DOHH2 (cell line): ENCODE results near the gene U2AF2.

Experiments
- H3F3A ChIP-seq: fragments of 200-600 bp; sonication (generic), shearing (Covaris generic); 2 replicates; pipeline ENCODE4 v1.6.0; 2016; ENCODE audit warnings: antibody characterized with exemption, mild to moderate bottlenecking; ENCODE audit not compliant: control insufficient read depth, insufficient read depth
- H3K27ac ChIP-seq: fragments of 200-600 bp; sonication (generic); 2 replicates; pipeline ENCODE4 v1.5.1; 2014; ENCODE audit warnings: low read depth, mild to moderate bottlenecking, low read length, moderate library complexity
- H3K27me3 ChIP-seq: fragments of 200-600 bp; sonication (generic); 2 replicates; pipeline ENCODE4 v1.6.1; 2014; ENCODE audit warnings: mild to moderate bottlenecking, low read length, mixed read lengths; ENCODE audit not compliant: control insufficient read depth
- H3K36me3 ChIP-seq: fragments of 200-600 bp; sonication (generic); 2 replicates; pipeline ENCODE4 v1.6.1; 2014; ENCODE audit warnings: mild to moderate bottlenecking, low read length, moderate library complexity, mixed read lengths; ENCODE audit not compliant: control insufficient read depth
- H3K4me1 ChIP-seq: fragments of 200-600 bp; sonication (generic); 2 replicates; pipeline ENCODE4 v1.6.1; 2014; ENCODE audit warnings: mild to moderate bottlenecking, low read length, mixed read lengths; ENCODE audit not compliant: control insufficient read depth
- H3K4me2 ChIP-seq: fragments of 200-600 bp; sonication (generic); 2 replicates; pipeline ENCODE4 v1.6.0; 2014; ENCODE audit warnings: mild to moderate bottlenecking, low read length, moderate library complexity
- H3K4me3 ChIP-seq: fragments of 200-600 bp; sonication (generic); 2 replicates; pipeline ENCODE4 v1.5.1; 2014; ENCODE audit warnings: mild to moderate bottlenecking, low read length, mixed read lengths
- H3K79me2 ChIP-seq: fragments of 200-600 bp; sonication (generic); 2 replicates; pipeline ENCODE4 v1.6.1; 2014; ENCODE audit warnings: mild to moderate bottlenecking, low read length, mixed read lengths; ENCODE audit not compliant: control insufficient read depth
- H3K9me2 ChIP-seq: fragments of 200-600 bp; sonication (generic); replicated peaks from 2 replicates; pipeline ENCODE4 v1.6.1; 2014; ENCODE audit warnings: mild to moderate bottlenecking, low read length, mixed read lengths; ENCODE audit not compliant: control insufficient read depth
- H3K9me3 ChIP-seq: fragments of 200-600 bp; sonication (generic); 2 replicates; pipeline ENCODE4 v1.6.1; 2014; ENCODE audit warnings: antibody characterized with exemption, low read length, mixed read lengths; ENCODE audit not compliant: control insufficient read depth, insufficient read depth
- H4K20me1 ChIP-seq: fragments of 200-600 bp; sonication (generic); 2 replicates; pipeline ENCODE4 v1.6.0; 2014; ENCODE audit warnings: low read depth, mild to moderate bottlenecking, antibody characterized with exemption, low read length, moderate library complexity; ENCODE audit not compliant: control insufficient read depth, insufficient read depth
- EZH2phosphoT487 ChIP-seq: fragments of 200-600 bp; sonication (generic); IDR thresholded peaks from 2 replicates; pipeline ENCODE4 v1.6.1; 2017; ENCODE audit warnings: borderline replicate concordance, mild to moderate bottlenecking, antibody characterized with exemption, low read length, moderate library complexity, mixed read lengths
- TF ChIP-seq, protein P1 (sequence below): fragments of 200-600 bp; sonication (generic); IDR thresholded peaks from one replicate; pipeline ENCODE4 v1.5.1; 2014; ENCODE audit warnings: antibody characterized with exemption, mild to moderate bottlenecking, low read depth, low read length; ENCODE audit not compliant: poor library complexity, severe bottlenecking

U2AF2 gene

DNA sequence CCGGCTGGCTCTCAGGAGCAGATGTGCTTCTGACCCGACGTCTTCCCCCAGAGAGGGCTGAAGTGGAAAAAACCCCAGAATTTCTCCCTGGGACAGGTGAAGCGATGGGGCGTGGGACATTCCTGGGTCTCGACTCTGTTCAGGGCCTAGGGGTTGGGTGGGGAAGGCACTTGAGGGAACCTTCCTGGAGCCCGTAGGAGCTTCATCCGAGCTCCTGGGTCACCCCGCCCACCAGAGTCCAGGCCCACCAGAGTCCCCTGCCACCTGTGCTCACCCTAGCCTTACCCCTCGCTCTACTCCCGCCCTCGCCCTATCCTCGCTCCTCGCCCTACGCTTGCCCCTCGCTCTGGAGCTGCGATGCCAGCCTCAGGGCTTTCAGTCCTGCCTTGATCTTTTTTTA is 43.4 kb downstream of the U2AF2 start:
- Histone ChIP-seq H4K20me1 (no peaks in the 10 kb centered on the region), H3K9me2 (no peaks in the 10 kb centered on the region), H3K36me3 (peaks cover 67% of the 10 kb centered on the region), H3K27ac (no peak overlapping the region), H3K27me3 (no peaks in the 10 kb centered on the region), H3K9me3 (no peaks in the 10 kb centered on the region), H3F3A (no peaks in the 10 kb centered on the region), H3K4me2 (no peak overlapping the region), H3K4me1 (no peaks in the 10 kb centered on the region), H3K4me3 (no peak overlapping the region), H3K79me2 (no peaks in the 10 kb centered on the region)
- no peak for TF ChIP-seq EZH2phosphoT487
- TF ChIP-seq, protein P1, sequence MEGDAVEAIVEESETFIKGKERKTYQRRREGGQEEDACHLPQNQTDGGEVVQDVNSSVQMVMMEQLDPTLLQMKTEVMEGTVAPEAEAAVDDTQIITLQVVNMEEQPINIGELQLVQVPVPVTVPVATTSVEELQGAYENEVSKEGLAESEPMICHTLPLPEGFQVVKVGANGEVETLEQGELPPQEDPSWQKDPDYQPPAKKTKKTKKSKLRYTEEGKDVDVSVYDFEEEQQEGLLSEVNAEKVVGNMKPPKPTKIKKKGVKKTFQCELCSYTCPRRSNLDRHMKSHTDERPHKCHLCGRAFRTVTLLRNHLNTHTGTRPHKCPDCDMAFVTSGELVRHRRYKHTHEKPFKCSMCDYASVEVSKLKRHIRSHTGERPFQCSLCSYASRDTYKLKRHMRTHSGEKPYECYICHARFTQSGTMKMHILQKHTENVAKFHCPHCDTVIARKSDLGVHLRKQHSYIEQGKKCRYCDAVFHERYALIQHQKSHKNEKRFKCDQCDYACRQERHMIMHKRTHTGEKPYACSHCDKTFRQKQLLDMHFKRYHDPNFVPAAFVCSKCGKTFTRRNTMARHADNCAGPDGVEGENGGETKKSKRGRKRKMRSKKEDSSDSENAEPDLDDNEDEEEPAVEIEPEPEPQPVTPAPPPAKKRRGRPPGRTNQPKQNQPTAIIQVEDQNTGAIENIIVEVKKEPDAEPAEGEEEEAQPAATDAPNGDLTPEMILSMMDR = no peak

DNA sequence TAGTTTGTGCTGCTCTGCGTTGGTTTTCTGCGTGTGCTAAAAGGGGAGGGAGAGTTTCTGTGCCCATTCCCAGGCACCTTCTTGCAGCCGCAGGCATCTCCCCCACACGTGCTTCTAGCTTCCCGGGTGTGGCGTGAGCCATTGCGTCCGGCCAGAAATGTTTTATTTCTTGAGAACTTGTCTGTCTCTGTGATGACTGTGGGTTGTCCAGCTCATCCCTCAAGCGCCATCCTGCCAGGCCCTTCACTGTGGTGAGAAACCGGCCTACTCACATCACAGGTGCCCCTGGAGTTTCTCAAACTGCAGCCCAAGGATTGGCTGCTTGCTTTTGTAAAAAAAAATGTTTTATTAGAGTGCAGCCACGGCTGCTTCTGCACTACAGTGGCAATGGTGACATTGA is 44.4 kb downstream of the U2AF2 start:
- TF ChIP-seq EZH2phosphoT487 = no peak
- TF ChIP-seq, protein P1 = no peak
- H3K4me1 ChIP-seq = no peaks in the 10 kb centered on the region
- H3K9me2 ChIP-seq = no peaks in the 10 kb centered on the region
- no peaks in the 10 kb centered on the region for H3K79me2 ChIP-seq
- no peaks in the 10 kb centered on the region for H3K9me3 ChIP-seq
- no peak overlapping the region for H3K4me2 ChIP-seq
- no peaks in the 10 kb centered on the region for H3F3A ChIP-seq
- no peak overlapping the region for H3K27ac ChIP-seq
- H3K27me3 ChIP-seq = no peaks in the 10 kb centered on the region
- no peak overlapping the region for H3K4me3 ChIP-seq
- H4K20me1 ChIP-seq = no peaks in the 10 kb centered on the region
- H3K36me3 ChIP-seq = peaks cover 66% of the 10 kb centered on the region

GRCh38 chr19:55700813-55701212 is 46.0 kb downstream of the U2AF2 start:
- Histone ChIP-seq H3K9me3 (no peaks in the 10 kb centered on the region), H3K9me2 (no peaks in the 10 kb centered on the region), H3K27ac (no peak overlapping the region), H4K20me1 (no peaks in the 10 kb centered on the region), H3K27me3 (no peaks in the 10 kb centered on the region), H3K4me3 (no peak overlapping the region), H3K79me2 (no peaks in the 10 kb centered on the region), H3K4me1 (no peaks in the 10 kb centered on the region), H3F3A (no peaks in the 10 kb centered on the region; the same call in 1 of the 2 replicates), H3K36me3 (peaks cover 58% of the 10 kb centered on the region), H3K4me2 (no peak overlapping the region)
- TF ChIP-seq EZH2phosphoT487 = no peak

DNA sequence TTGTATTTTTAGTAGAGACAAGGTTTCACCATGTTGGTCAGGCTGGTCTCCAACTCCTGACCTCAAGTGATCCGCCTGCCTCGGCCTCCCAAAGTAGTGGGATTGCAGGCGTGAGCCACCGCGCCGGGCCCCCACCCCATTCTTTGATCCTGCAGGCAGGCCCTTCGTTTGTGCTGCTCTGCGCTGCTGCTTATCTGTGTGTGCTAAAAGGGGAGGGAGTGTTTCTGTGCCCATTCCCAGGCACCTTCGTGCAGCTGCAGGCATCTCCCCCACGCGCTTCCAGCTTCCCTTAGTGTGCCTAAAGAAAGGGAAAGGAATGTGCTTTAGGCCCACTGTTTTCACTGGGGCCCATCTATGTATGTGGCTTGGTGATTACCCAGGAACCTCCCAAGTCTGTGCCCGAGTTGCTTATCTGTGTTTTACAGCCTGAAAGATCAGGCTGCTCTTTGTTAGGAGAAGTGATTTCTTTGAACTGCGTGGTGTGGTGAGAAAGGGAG is 47.3 kb downstream of the U2AF2 start:
- peaks cover 44% of the 10 kb centered on the region for H3K36me3 ChIP-seq
- no peaks in the 10 kb centered on the region; the same call in 1 of the 2 replicates for H3F3A ChIP-seq
- H4K20me1 ChIP-seq = no peaks in the 10 kb centered on the region
- H3K27ac ChIP-seq = no peak overlapping the region
- no peak overlapping the region for H3K4me2 ChIP-seq
- H3K4me3 ChIP-seq = no peak overlapping the region
- H3K79me2 ChIP-seq = no peaks in the 10 kb centered on the region
- H3K9me2 ChIP-seq = no peaks in the 10 kb centered on the region
- TF ChIP-seq, protein P1 = no peak
- no peak for TF ChIP-seq EZH2phosphoT487
- H3K4me1 ChIP-seq = no peaks in the 10 kb centered on the region
- H3K9me3 ChIP-seq = no peaks in the 10 kb centered on the region
- H3K27me3 ChIP-seq = no peaks in the 10 kb centered on the region
